ENCODE measurements around the gene PPP1R1C. TPM values are rescaled to one million over a fixed set of nuclear protein-coding genes. Genes with fewer than 3 reads are reported as not detected.

Gene PPP1R1C
- total and polyA plus RNA-seq, 9 donors = 0.40 to 2.7 (median 0.83) TPM

DNA sequence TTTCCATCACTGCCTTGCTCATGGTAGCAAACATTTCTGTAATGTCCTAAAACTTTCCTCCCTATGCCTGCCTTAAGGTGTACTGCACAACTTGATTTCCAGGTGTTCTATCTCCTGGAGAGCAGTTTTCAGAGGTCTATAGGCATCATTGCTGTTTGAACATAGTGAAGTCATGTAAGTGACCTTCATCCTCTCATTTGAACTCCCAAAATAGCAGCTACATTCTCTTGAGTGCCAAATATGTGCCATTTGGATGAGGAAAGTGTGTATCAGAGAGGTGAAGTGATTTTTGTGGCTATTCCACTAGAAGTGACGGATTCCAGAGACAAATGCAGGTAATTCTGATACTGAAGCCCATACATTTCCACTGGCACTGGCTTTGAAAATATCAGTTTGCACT, 3.4 kb downstream of the PPP1R1C start:
- Histone ChIP-seq H3K36me3 (ENCODE audit: control insufficient read depth, insufficient read depth, low read length) (no peaks in the 10 kb centered on the region), H3K4me1 (ENCODE audit: control insufficient read depth, insufficient read depth, low read length) (no peaks in the 10 kb centered on the region), H3K27ac (ENCODE audit: low read length) (no peak overlapping the region), H3K4me3 (ENCODE audit: low read length) (no peak overlapping the region), H3K9me3 (replicated peaks; ENCODE audit: control insufficient read depth, low read depth, low read length) (no peaks in the 10 kb centered on the region), H3K27me3 (ENCODE audit: control insufficient read depth, insufficient read depth, low read length) (no peaks in the 10 kb centered on the region)
- DNase-seq = no peak
- no CpG with 5 or more reads among the region's 1 CpG for WGBS (ENCODE audit: insufficient coverage)

DNA sequence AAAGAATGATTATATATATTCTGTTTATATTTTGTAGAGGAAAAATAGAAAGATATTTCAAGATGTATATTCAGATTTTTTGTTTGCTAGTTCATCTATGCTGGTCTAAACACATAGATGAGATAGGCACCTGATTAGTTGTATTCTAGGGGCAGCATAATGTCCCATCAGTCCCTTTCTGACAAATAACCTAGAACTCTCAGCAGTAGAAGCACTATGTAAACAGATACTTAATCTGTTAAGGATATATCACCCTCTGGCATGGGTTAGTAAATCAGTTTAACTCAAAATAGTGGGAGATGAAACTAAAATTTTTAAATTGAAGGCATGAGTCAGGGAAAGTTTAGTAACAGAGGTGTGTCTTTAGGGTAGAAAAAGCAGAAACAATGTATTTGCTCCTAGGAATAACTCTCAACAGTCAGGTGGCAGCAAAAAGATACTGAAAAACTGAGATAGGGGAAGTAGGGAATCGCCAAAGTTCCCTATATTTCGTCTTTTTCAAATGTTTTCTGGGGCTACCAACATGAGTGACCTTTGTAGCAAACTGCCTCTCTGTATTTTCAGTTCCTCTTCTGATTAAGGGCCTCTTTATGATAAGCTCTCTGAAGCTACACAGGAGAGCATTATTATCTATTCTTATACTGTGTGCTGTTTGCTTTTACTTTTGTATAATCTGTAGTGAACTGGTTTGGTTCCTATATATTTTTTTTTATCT, 5.7 kb downstream of the PPP1R1C start:
- DNase-seq = peak; percentile 48
- Histone ChIP-seq H3K9me3 (replicated peaks; ENCODE audit: control insufficient read depth, low read depth, low read length) (no peaks in the 10 kb centered on the region), H3K27ac (ENCODE audit: low read length) (no peak overlapping the region), H3K4me1 (ENCODE audit: control insufficient read depth, insufficient read depth, low read length) (no peaks in the 10 kb centered on the region), H3K4me3 (ENCODE audit: low read length) (no peak overlapping the region), H3K36me3 (ENCODE audit: control insufficient read depth, insufficient read depth, low read length) (no peaks in the 10 kb centered on the region), H3K27me3 (ENCODE audit: control insufficient read depth, insufficient read depth, low read length) (no peaks in the 10 kb centered on the region)
- WGBS (ENCODE audit: insufficient coverage) = no CpG with 5 or more reads among the region's 2 CpGs

DNA sequence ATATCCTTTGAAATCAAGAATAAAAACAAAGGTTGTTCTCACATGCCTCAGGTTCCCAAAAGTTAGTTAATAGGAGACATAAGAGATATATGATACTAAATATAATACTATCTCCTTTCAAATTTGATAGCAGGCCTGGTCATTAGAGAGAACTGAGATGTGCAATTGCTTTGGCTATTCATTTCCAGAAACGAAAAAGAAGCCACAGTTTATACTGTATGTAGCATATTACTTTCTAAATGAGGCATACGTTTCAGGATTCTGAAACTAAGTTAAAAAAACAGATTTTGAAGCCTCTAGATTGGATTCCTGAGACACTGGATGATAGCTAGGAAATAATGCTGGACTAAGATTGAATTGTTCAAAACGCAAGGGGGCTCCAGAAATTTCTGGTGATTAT, 7.1 kb downstream of the PPP1R1C start:
- DNase-seq = no peak
- Histone ChIP-seq H3K27ac (ENCODE audit: low read length) (no peak overlapping the region), H3K4me1 (ENCODE audit: control insufficient read depth, insufficient read depth, low read length) (no peaks in the 10 kb centered on the region), H3K9me3 (replicated peaks; ENCODE audit: control insufficient read depth, low read depth, low read length) (no peaks in the 10 kb centered on the region), H3K36me3 (ENCODE audit: control insufficient read depth, insufficient read depth, low read length) (no peaks in the 10 kb centered on the region), H3K27me3 (ENCODE audit: control insufficient read depth, insufficient read depth, low read length) (no peaks in the 10 kb centered on the region), H3K4me3 (ENCODE audit: low read length) (no peak overlapping the region)
- WGBS (ENCODE audit: insufficient coverage) = no CpG with 5 or more reads among the region's 3 CpGs

DNA sequence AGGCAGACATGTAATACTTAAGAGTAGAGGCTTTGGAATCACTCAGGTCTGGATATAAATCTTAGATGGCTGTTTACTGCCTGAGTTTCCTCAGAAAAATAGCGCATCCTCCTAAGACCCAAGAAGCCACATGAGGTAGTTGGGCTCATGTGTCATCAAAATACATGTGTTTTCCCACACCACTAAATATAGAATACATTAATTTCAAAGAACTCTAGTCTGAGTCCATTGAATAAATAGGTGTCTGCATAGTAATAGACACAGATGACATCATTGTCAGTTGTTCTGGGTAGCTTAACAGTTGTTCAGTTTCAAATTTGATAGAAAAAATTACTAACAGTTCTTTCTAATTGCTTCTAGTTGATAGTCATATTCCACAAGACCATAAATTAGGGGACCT, 9.6 kb downstream of the PPP1R1C start:
- no peaks in the 10 kb centered on the region for H3K36me3 ChIP-seq (ENCODE audit: control insufficient read depth, insufficient read depth, low read length)
- no peak overlapping the region for H3K4me3 ChIP-seq (ENCODE audit: low read length)
- no peaks in the 10 kb centered on the region for H3K9me3 ChIP-seq (replicated peaks; ENCODE audit: control insufficient read depth, low read depth, low read length)
- no peaks in the 10 kb centered on the region for H3K27me3 ChIP-seq (ENCODE audit: control insufficient read depth, insufficient read depth, low read length)
- H3K4me1 ChIP-seq (ENCODE audit: control insufficient read depth, insufficient read depth, low read length) = no peaks in the 10 kb centered on the region
- H3K27ac ChIP-seq (ENCODE audit: low read length) = no peak overlapping the region
- WGBS (ENCODE audit: insufficient coverage) = no CpG with 5 or more reads among the region's 1 CpG
- no peak for DNase-seq

DNA sequence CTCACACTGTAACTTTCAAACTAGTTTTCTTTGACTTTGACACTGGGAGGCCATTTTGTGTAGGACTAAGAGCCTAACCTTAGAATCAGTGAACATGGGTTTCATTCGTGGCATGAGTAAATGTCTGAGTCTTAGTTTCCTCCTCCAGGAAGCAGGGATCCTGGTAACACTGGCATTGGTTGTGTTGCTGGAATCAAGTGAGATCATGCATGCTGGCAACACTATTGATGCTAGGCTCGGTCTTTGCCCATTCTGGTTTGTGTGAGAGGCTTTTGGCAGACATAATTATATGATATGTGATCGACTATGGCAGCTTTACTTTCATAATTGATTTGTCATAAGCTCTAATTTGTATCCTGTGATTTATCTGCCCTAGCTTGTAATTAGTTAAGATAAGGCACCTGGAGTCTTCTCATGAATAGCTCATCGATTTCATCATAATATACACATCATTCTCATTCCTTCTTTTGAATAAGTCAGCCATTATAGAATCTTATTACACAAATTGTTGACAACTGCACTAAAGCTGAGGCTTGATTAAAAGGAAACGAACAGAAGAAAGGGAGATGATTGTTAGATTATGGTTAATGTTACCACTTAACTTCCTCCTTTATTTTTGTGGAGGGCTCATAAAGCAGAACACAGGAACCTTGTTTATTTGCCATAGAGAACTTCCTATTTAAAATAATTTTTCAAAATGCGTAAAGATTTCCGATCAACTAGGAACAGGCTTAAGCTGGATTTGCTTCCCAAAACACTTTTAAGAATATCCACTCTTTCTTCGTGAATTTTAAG, 12.6 kb downstream of the PPP1R1C start:
- no peak overlapping the region for H3K27ac ChIP-seq (ENCODE audit: low read length)
- H3K4me1 ChIP-seq (ENCODE audit: control insufficient read depth, insufficient read depth, low read length) = no peaks in the 10 kb centered on the region
- no peak overlapping the region for H3K4me3 ChIP-seq (ENCODE audit: low read length)
- no peak for DNase-seq
- H3K9me3 ChIP-seq (replicated peaks; ENCODE audit: control insufficient read depth, low read depth, low read length) = no peaks in the 10 kb centered on the region
- H3K36me3 ChIP-seq (ENCODE audit: control insufficient read depth, insufficient read depth, low read length) = no peaks in the 10 kb centered on the region
- H3K27me3 ChIP-seq (ENCODE audit: control insufficient read depth, insufficient read depth, low read length) = no peaks in the 10 kb centered on the region
- 93% methylated on average over 4 of the region's 8 CpGs for WGBS (ENCODE audit: insufficient coverage)

DNA sequence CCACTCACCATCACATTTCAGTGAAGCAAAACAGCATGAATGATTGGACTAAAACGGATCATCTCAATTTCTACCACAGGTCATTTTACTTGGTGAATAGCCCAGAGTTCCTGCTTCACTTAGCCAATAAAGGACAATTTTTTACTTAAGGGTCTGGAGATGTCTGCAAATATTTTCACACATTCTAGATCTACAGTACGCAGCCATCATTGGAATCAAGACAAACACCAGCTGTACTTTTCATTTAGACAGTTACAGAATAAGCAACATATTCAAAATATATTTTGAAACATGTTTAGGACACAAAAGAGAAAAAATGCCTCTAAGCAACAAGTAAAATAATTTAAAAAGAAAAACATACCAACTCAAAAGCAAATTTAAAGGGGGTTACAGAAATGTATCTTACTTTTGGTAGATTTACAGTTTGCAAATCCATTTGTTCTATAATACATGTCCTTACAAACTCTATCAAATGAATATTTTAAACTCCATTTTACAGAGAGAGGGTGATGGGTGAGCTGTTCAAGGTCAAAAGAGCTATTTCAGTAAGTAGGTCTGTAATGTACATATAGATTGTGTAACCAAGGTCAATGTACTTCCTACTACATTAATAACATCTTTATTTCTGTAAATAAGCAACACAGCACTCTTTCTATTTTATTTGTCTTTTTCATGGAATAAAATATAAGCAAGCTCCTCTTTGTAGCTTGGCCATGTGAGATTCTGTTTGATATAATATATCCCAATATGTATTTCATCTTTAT, 13.4 kb downstream of the PPP1R1C start:
- no peaks in the 10 kb centered on the region for H3K4me1 ChIP-seq (ENCODE audit: control insufficient read depth, insufficient read depth, low read length)
- H3K27ac ChIP-seq (ENCODE audit: low read length) = no peak overlapping the region
- no CpG with 5 or more reads among the region's 2 CpGs for WGBS (ENCODE audit: insufficient coverage)
- no peaks in the 10 kb centered on the region for H3K9me3 ChIP-seq (replicated peaks; ENCODE audit: control insufficient read depth, low read depth, low read length)
- H3K36me3 ChIP-seq (ENCODE audit: control insufficient read depth, insufficient read depth, low read length) = no peaks in the 10 kb centered on the region
- DNase-seq = peak; percentile 16
- no peak overlapping the region for H3K4me3 ChIP-seq (ENCODE audit: low read length)
- H3K27me3 ChIP-seq (ENCODE audit: control insufficient read depth, insufficient read depth, low read length) = no peaks in the 10 kb centered on the region

DNA sequence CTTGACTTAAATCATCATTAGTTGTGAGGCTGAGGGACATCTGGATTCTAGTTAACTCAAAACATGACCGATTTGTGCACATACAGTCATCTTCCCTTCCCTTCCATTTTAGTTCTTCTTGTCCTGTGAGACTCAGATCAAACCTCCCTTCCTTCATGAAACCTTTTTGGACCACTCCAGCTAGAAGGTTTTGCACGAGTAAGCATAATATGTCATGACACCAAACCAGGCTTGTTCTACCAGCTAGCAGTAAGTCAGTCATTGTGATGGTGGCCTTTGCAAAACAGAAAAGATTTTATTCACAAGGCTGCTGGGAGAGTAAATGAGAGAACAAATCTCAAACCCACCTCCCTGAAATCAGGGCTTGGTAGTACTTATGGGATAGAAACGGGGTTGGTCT, 14.3 kb downstream of the PPP1R1C start:
- Histone ChIP-seq H3K4me1 (ENCODE audit: control insufficient read depth, insufficient read depth, low read length) (no peaks in the 10 kb centered on the region), H3K4me3 (ENCODE audit: low read length) (no peak overlapping the region), H3K9me3 (replicated peaks; ENCODE audit: control insufficient read depth, low read depth, low read length) (no peaks in the 10 kb centered on the region), H3K36me3 (ENCODE audit: control insufficient read depth, insufficient read depth, low read length) (no peaks in the 10 kb centered on the region), H3K27ac (ENCODE audit: low read length) (no peak overlapping the region), H3K27me3 (ENCODE audit: control insufficient read depth, insufficient read depth, low read length) (no peaks in the 10 kb centered on the region)
- DNase-seq = no peak
- WGBS (ENCODE audit: insufficient coverage) = 100% methylated on average over 1 of the region's 3 CpGs

DNA sequence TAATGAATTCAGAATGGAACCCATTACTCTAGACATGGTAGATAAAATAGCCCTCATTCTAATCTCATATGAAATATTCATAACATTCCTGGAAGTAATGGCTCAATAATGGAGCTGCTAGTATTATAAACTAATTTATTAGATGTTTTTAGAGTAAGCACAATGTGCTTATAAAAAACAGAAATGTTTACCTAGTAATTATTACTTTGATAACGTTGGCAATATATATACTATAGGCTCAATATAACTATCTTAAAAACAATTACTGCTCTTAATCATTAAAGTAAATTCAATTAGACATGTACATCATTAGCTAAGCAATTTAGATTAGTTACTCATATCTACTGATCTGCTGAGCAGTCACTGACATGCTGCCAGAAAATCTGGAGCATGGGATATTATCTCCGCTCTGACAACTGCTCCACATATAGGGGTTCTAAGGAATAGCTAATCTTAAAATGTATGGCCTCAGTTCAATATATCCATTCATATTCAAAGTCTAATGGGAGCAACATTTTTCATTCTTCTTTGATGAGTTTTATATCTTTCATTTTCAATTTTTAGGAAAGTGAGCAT, 19.4 kb downstream of the PPP1R1C start:
- H3K27me3 ChIP-seq (ENCODE audit: control insufficient read depth, insufficient read depth, low read length) = no peaks in the 10 kb centered on the region
- H3K27ac ChIP-seq (ENCODE audit: low read length) = no peak overlapping the region
- no peaks in the 10 kb centered on the region for H3K36me3 ChIP-seq (ENCODE audit: control insufficient read depth, insufficient read depth, low read length)
- DNase-seq = no peak
- no peak overlapping the region for H3K4me3 ChIP-seq (ENCODE audit: low read length)
- no peaks in the 10 kb centered on the region for H3K4me1 ChIP-seq (ENCODE audit: control insufficient read depth, insufficient read depth, low read length)
- no peaks in the 10 kb centered on the region for H3K9me3 ChIP-seq (replicated peaks; ENCODE audit: control insufficient read depth, low read depth, low read length)
- WGBS (ENCODE audit: insufficient coverage) = no CpG with 5 or more reads among the region's 2 CpGs

DNA sequence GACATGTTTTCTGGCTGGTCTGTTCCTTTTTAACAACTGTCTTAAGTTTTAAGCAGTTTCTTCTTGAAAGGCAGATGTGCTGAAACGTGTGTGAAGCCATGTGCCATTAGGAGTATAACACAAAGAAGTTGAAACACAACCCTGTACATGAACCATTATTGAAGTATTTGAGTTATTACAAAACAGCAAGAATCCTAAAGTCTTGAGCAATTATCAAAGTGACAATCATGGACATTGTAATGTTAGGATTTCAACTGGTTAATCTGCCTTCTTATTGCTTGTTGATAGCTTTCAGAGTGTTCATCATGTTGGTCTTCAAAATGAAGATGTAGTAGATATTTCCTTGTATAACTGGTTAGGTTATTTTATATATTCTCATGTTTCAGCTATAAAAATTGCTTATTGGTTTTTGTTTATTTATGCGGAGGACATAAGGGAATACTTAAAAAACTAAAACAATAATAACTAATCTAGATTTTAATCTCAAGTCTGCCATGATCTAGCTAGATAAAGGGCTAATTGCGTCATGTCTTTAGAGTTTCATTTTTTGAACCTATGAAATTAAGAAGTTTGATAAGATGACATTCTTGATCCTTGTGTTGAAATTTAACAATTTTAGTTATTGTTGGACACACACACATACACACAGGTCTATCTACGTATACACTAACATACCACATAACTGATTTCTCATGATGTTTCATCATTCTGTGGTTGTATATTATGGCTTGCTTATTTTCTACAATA, 21.1 kb downstream of the PPP1R1C start:
- no CpG with 5 or more reads among the region's 4 CpGs for WGBS (ENCODE audit: insufficient coverage)
- Histone ChIP-seq H3K9me3 (replicated peaks; ENCODE audit: control insufficient read depth, low read depth, low read length) (no peaks in the 10 kb centered on the region), H3K4me3 (ENCODE audit: low read length) (no peak overlapping the region), H3K36me3 (ENCODE audit: control insufficient read depth, insufficient read depth, low read length) (no peaks in the 10 kb centered on the region), H3K27ac (ENCODE audit: low read length) (no peak overlapping the region), H3K27me3 (ENCODE audit: control insufficient read depth, insufficient read depth, low read length) (no peaks in the 10 kb centered on the region), H3K4me1 (ENCODE audit: control insufficient read depth, insufficient read depth, low read length) (no peaks in the 10 kb centered on the region)
- DNase-seq = no peak
